ENCODE data around the gene STPG3. TPM values are rescaled to one million over a fixed set of nuclear protein-coding genes. Genes with fewer than 3 reads are reported as not detected.

Gene STPG3
- total and polyA plus RNA-seq, 2 of the 13 experiments (the other 11 are each of a cell fraction or from before 2014, with no cell fraction given), result not detected

DNA sequence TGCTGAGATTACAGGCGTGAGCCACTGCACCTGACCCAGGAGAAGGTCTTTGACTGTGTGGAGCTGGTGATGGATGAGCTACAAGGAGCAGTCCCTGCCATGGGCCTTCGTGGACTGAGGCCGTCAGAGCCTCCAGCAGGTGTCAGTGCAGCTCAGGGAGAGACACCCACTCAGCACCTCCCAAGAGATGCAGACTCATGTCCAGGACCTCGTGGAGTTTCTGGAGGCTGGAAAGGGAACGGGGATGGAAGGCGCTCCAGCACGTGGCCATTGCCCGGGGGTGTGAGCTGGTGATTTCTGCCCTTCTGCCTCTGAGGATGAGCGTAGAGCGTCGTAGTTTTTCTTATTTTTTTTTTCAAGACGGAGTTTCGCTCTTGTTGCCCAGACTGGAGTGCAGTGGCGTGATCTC lies 35.9 kb downstream of the STPG3 start (continued):
- TF ChIP-seq, protein P1, sequence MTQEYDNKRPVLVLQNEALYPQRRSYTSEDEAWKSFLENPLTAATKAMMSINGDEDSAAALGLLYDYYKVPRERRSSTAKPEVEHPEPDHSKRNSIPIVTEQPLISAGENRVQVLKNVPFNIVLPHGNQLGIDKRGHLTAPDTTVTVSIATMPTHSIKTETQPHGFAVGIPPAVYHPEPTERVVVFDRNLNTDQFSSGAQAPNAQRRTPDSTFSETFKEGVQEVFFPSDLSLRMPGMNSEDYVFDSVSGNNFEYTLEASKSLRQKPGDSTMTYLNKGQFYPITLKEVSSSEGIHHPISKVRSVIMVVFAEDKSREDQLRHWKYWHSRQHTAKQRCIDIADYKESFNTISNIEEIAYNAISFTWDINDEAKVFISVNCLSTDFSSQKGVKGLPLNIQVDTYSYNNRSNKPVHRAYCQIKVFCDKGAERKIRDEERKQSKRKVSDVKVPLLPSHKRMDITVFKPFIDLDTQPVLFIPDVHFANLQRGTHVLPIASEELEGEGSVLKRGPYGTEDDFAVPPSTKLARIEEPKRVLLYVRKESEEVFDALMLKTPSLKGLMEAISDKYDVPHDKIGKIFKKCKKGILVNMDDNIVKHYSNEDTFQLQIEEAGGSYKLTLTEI (CRISPR knock-in tag; conservative IDR thresholded peaks at IDR 0.05), result no peak
- TF ChIP-seq PPARG (CRISPR knock-in tag; conservative IDR thresholded peaks at IDR 0.05), result no peak
- TF ChIP-seq PAF1 (CRISPR knock-in tag; IDR thresholded peaks at IDR 0.05), result no peak
- TF ChIP-seq ZNF234 (CRISPR knock-in tag; conservative IDR thresholded peaks at IDR 0.05), result no peak
- TF ChIP-seq ZNF878 (CRISPR knock-in tag; IDR thresholded peaks at IDR 0.05), result no peak
- TF ChIP-seq NFYB (CRISPR knock-in tag; IDR thresholded peaks at IDR 0.05), result no peak
- TF ChIP-seq, protein P2, sequence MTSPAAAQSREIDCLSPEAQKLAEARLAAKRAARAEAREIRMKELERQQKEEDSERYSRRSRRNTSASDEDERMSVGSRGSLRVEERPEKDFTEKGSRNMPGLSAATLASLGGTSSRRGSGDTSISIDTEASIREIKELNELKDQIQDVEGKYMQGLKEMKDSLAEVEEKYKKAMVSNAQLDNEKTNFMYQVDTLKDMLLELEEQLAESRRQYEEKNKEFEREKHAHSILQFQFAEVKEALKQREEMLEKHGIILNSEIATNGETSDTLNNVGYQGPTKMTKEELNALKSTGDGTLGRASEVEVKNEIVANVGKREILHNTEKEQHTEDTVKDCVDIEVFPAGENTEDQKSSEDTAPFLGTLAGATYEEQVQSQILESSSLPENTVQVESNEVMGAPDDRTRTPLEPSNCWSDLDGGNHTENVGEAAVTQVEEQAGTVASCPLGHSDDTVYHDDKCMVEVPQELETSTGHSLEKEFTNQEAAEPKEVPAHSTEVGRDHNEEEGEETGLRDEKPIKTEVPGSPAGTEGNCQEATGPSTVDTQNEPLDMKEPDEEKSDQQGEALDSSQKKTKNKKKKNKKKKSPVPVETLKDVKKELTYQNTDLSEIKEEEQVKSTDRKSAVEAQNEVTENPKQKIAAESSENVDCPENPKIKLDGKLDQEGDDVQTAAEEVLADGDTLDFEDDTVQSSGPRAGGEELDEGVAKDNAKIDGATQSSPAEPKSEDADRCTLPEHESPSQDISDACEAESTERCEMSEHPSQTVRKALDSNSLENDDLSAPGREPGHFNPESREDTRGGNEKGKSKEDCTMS (CRISPR knock-in tag; conservative IDR thresholded peaks at IDR 0.05), result no peak
- TF ChIP-seq, protein P3, sequence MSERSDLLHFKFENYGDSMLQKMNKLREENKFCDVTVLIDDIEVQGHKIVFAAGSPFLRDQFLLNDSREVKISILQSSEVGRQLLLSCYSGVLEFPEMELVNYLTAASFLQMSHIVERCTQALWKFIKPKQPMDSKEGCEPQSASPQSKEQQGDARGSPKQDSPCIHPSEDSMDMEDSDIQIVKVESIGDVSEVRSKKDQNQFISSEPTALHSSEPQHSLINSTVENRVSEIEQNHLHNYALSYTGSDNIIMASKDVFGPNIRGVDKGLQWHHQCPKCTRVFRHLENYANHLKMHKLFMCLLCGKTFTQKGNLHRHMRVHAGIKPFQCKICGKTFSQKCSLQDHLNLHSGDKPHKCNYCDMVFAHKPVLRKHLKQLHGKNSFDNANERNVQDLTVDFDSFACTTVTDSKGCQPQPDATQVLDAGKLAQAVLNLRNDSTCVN (CRISPR knock-in tag; IDR thresholded peaks at IDR 0.05; ENCODE audit: borderline replicate concordance), result no peak
- no peak for TF ChIP-seq RNF2 (conservative IDR thresholded peaks at IDR 0.05; ENCODE audit: low read depth)
- peak; percentile 36; the same call in 1 of the 2 replicates for TF ChIP-seq HOXA3 (CRISPR knock-in tag; IDR thresholded peaks at IDR 0.05)
- TF ChIP-seq, protein P4, sequence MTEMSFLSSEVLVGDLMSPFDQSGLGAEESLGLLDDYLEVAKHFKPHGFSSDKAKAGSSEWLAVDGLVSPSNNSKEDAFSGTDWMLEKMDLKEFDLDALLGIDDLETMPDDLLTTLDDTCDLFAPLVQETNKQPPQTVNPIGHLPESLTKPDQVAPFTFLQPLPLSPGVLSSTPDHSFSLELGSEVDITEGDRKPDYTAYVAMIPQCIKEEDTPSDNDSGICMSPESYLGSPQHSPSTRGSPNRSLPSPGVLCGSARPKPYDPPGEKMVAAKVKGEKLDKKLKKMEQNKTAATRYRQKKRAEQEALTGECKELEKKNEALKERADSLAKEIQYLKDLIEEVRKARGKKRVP (CRISPR knock-in tag; IDR thresholded peaks at IDR 0.05), result no peak
- 0 out of 2 replicates have a peak, but pooled peaks have one; percentile 62 for TF ChIP-seq KDM2A (CRISPR knock-in tag; IDR thresholded peaks at IDR 0.05; ENCODE audit: borderline replicate concordance, low read depth)
- TF ChIP-seq, protein P5, sequence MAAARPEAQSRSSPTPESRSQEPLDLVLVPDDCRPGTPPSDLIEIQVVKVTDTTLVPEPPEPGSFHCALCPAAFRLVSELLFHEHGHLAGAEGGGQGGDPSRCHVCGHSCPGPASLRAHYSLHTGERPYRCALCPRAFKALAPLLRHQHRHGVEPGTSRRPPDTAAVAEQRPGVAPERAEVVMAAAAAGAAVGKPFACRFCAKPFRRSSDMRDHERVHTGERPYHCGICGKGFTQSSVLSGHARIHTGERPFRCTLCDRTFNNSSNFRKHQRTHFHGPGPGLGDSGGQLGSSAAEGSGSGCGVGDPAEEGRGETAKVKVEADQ (CRISPR knock-in tag; IDR thresholded peaks at IDR 0.05; ENCODE audit: borderline replicate concordance), result no peak
- no peak for TF ChIP-seq ZNF546 (CRISPR knock-in tag; conservative IDR thresholded peaks at IDR 0.05)
- TF ChIP-seq NFIC (IDR thresholded peaks at IDR 0.05; ENCODE audit: low read length), result no peak
- TF ChIP-seq ZNF615 (CRISPR knock-in tag; IDR thresholded peaks at IDR 0.05; ENCODE audit: borderline replicate concordance), result no peak
- TF ChIP-seq PAWR (CRISPR knock-in tag; IDR thresholded peaks at IDR 0.05; ENCODE audit: borderline replicate concordance), result no peak
- TF ChIP-seq, protein P6, sequence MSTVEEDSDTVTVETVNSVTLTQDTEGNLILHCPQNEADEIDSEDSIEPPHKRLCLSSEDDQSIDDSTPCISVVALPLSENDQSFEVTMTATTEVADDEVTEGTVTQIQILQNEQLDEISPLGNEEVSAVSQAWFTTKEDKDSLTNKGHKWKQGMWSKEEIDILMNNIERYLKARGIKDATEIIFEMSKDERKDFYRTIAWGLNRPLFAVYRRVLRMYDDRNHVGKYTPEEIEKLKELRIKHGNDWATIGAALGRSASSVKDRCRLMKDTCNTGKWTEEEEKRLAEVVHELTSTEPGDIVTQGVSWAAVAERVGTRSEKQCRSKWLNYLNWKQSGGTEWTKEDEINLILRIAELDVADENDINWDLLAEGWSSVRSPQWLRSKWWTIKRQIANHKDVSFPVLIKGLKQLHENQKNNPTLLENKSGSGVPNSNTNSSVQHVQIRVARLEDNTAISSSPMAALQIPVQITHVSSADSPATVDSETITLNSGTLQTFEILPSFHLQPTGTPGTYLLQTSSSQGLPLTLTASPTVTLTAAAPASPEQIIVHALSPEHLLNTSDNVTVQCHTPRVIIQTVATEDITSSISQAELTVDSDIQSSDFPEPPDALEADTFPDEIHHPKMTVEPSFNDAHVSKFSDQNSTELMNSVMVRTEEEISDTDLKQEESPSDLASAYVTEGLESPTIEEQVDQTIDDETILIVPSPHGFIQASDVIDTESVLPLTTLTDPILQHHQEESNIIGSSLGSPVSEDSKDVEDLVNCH (CRISPR knock-in tag; IDR thresholded peaks at IDR 0.05), result no peak
- TF ChIP-seq, protein P7, sequence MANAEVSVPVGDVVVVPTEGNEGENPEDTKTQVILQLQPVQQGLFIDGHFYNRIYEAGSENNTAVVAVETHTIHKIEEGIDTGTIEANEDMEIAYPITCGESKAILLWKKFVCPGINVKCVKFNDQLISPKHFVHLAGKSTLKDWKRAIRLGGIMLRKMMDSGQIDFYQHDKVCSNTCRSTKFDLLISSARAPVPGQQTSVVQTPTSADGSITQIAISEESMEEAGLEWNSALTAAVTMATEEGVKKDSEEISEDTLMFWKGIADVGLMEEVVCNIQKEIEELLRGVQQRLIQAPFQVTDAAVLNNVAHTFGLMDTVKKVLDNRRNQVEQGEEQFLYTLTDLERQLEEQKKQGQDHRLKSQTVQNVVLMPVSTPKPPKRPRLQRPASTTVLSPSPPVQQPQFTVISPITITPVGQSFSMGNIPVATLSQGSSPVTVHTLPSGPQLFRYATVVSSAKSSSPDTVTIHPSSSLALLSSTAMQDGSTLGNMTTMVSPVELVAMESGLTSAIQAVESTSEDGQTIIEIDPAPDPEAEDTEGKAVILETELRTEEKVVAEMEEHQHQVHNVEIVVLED (CRISPR knock-in tag; IDR thresholded peaks at IDR 0.05; ENCODE audit: borderline replicate concordance), result no peak

Measured in HepG2 (cell line).